HepG2 (cell line): ENCODE measurements around the gene GPR107.

Source experiments
- EZH2 ChIP-seq: conservative IDR thresholded peaks from 2 replicates; pipeline ENCODE4 v1.6.1; 2012; ENCODE audit warnings: mild to moderate bottlenecking, low read depth, low read length, moderate library complexity
- HOXA5 ChIP-seq: sonication (generic); formaldehyde crosslinking; IDR thresholded peaks from 2 replicates; pipeline ENCODE4 v1.4.0; 2020; ENCODE audit warnings: missing genetic modification reagents
- KLF9 ChIP-seq: IDR thresholded peaks from 2 replicates; pipeline ENCODE4 v1.6.1; 2016; ENCODE audit warnings: low read depth
- POLR2A ChIP-seq, 2 experiments: IDR thresholded peaks; 2 replicates each; pipeline ENCODE4 v1.6.1; 2011; ENCODE audit warnings: low read depth in 2 of 2, low read length in 2 of 2, mild to moderate bottlenecking in 1 of 2, moderate library complexity in 1 of 2; ENCODE audit not compliant: insufficient read depth in 1 of 2
- RAD21 ChIP-seq: fragments of 450-650 bp; formaldehyde crosslinking; IDR thresholded peaks from 2 replicates; pipeline ENCODE4 v1.5.0; 2020; ENCODE audit warnings: mild to moderate bottlenecking
- TAF15 ChIP-seq: fragments of 200-400 bp; formaldehyde crosslinking; IDR thresholded peaks from one replicate; pipeline ENCODE4 v1.6.1; 2018; ENCODE audit warnings: mild to moderate bottlenecking, low read depth, low read length; ENCODE audit not compliant: poor library complexity, severe bottlenecking
- TCF7L2 ChIP-seq: IDR thresholded peaks from 2 replicates; pipeline ENCODE4 v1.6.1; 2011; ENCODE audit warnings: mild to moderate bottlenecking, low read depth, low read length, moderate library complexity
- U2AF2 ChIP-seq: fragments of 200-400 bp; formaldehyde crosslinking; IDR thresholded peaks from 2 replicates; pipeline ENCODE4 v1.6.1; 2017; ENCODE audit warnings: low read depth, mild to moderate bottlenecking, low read length
- ZNF777 ChIP-seq: sonication (generic); formaldehyde crosslinking; IDR thresholded peaks from 2 replicates; pipeline ENCODE4 v1.4.0; 2020; ENCODE audit warnings: missing genetic modification reagents

GRCh38 chr9:130174025-130174424, 120.3 kb downstream of the GPR107 start:
- TF ChIP-seq TCF7L2 = no peak
- no peak for TF ChIP-seq ZNF777
- no peak for TF ChIP-seq POLR2A (IDR thresholded peaks at IDR 0.05; ENCODE audit: insufficient read depth in 1 of 2, low read depth in 2 of 2, low read length in 2 of 2)
- no peak for TF ChIP-seq U2AF2
- no peak for TF ChIP-seq EZH2
- TF ChIP-seq TAF15 = no peak
- TF ChIP-seq HOXA5 (CRISPR knock-in tag) = no peak
- TF ChIP-seq KLF9 (CRISPR knock-in tag) = no peak
- TF ChIP-seq RAD21 = no peak
